HG03064 (cell line): ENCODE results near the gene POLR1B.
"Not testable (repeated sequence)": the region's sequence is repeated elsewhere in the genome, so short reads cannot be mapped to it uniquely, and the experiment has no call there.

ENCODE experiments used
- ATAC-seq: cut with Tn5 transposase; IDR thresholded peaks from one replicate; pipeline ENCODE4 v1.9.1; 2021; ENCODE audit warnings: low read depth; ENCODE audit not compliant: unreplicated experiment

POLR1B gene

DNA sequence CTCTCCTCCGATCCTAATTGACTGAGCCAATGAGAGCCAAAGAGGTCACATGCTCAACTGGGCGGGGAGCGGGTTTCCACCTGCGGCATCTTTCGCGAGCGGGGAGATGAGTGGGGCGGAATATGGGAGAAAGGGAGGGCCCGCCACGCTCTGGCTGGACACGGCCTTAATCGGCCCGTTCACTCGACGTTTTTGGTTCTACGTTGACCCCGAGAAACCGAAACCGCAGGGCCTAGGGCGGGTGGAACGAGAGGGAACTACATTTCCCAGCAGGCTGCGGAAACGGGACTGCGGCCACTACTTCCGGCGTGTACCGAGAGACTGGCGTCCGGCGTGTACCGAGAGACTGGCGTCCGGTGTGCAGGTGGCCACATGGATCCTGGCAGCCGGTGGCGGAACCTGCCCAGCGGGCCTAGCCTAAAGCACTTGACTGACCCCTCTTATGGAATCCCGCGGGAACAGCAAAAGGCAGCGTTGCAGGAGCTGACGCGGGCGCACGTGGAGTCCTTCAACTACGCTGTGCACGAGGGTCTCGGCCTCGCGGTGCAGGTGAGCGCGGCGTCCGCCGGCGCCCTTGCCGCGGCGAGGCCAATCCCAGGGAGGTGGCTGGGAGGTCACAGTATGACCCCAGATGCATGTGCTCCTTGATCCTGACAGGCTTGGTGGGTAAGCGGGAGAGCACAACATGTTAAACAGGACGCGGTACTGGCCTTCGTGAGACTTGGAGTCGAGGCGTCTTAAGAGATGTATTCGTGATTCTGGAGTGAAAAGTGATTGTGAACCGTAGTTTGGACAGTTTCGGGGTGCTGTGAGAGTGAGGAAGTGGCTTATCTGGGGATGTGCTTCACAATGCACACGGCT is at the start of gene POLR1B:
POLR1B (plus strand) TSS at position 343 of the 861 bp plus-strand sequence; CDS start at position 373, 30 bp downstream.
- peak; percentile 73 for ATAC-seq

DNA sequence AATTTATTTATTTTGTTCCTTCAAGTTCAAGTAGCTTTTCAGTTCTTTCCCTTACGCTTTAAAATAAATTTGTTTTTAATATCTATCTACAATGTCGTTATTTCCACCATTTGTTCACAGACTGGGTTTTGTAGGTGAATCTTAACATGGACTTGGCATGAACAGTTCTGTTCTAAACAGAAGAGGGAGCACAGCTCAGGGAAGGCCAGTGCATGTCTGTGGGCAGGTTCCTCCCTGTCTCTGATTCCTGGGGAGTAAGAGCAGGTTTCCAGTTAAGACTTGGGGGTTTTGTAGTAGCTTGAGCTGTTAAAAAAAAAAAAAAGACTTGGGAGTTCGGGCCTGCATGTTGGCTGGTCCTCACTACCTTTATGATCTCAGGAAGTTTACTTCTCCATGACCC is 49.2 kb upstream of the POLR1B start:
- no peak for ATAC-seq

DNA sequence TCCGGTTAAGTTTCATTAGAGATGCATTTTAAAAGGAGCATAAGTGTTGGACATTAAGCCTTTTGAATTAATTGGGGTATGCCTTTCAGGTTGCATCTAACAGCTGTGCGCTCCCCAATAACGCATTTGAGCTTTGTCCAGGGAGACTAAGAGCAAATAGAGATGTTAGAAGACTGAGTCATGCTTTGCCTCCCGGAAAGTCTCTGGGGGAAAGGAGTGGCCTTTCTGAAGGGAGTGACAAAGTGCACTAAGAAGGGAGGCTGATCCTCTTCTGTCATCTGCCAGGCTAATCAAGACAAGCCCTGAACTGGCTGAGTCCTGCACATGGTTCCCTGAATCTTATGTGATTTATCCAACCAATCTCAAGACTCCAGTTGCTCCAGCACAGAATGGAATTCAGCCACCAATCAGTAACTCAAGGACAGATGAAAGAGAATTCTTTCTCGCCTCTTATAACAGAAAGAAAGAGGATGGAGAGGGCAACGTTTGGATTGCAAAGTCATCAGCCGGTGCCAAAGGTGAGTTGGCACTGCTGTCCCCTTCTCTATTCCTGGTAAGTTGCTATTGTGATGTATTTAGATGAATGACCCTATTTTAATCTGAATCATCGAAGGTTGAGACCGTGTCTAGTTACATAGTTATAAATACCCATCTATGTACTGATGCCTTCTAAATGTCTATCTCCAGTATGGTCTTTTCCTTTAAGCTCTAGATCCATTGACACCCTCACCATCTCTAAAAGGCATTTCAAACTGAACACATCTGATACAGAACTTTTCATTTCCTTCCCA is 48.2 kb upstream of the POLR1B start:
- no peak for ATAC-seq

GRCh38 chr2:112494828-112495227 is 47.4 kb upstream of the POLR1B start:
- no peak for ATAC-seq

GRCh38 chr2:112495878-112496277 is 46.4 kb upstream of the POLR1B start:
- ATAC-seq, result not testable (repeated sequence)

DNA sequence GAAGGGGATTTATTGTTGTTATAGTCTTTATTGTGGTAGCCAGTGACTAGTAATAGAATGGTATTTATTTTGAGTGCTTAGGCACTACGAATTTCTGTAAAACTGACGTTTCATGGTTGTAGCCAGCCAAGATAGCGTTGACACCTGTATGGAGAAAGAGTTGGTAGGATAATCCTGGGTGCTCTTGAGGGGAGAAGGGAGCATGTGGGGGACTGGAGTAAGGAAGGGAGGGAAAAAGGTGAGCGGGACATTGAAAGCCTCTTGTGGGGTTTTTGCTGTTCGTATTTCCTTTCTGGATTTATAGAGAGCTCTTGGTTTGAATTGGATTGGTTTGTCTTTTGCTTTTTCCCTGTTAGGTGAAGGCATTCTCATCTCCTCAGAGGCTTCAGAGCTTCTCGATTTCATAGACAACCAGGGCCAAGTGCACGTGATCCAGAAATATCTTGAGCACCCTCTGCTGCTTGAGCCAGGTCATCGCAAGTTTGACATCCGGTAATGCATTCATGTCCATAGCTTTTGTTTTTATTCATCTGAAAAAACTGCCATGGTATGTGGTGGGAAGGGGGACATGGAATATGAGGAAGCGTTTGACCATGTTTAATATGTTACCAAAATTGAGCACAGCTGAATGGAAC is 41.3 kb upstream of the POLR1B start:
- ATAC-seq, result not testable (repeated sequence)

DNA sequence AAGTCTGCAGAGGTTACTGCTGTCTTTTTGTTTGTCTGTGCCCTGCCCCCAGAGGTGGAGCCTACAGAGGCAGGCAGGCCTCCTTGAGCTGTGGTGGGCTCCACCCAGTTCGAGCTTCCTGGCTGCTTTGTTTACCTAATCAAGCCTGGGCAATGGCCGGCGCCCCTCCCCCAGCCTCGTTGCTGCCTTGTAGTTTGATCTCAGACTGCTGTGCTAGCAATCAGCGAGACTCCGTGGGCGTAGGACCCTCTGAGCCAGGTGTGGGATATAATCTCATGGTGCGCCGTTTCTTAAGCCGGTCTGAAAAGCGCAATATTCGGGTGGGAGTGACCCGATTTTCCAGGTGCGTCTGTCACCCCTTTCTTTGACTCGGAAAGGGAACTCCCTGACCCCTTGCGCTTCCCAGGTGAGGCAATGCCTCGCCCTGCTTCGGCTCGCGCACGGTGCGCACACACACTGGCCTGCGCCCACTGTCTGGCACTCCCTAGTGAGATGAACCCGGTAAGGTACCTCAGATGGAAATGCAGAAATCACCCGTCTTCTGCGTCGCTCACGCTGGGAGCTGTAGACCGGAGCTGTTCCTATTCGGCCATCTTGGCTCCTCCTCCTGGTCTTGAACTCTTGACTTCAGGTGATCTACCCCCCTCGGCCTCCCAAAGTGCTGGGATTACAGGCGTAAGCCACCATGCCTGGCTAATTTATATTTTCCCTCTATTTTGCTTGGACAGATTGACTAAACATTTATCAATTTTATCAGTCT is 32.8 kb upstream of the POLR1B start:
- ATAC-seq, result not testable (repeated sequence)

GRCh38 chr2:112516801-112517200 is 25.5 kb upstream of the POLR1B start:
- ATAC-seq, result no peak

GRCh38 chr2:112518807-112519206 is 23.5 kb upstream of the POLR1B start:
- no peak for ATAC-seq

DNA sequence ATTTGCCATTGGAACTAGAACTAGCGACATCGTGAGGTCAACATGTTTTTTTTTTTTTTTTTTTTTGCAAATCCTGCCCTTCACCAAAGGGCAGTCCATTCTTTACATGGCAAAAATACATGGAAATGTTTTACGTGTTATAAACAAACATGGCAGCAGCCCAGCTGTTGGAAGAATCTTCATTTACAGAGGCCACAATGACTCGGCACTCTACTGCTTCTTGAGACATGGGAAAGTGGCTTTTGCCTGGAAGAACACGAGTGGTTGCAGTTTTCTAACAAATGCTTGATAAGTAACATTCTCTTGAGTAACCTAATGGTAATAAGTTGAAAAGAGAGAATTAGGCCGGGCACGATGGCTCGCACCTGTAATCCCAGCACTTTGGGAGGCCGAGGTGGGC is 22.8 kb upstream of the POLR1B start:
- ATAC-seq, result no peak

DNA sequence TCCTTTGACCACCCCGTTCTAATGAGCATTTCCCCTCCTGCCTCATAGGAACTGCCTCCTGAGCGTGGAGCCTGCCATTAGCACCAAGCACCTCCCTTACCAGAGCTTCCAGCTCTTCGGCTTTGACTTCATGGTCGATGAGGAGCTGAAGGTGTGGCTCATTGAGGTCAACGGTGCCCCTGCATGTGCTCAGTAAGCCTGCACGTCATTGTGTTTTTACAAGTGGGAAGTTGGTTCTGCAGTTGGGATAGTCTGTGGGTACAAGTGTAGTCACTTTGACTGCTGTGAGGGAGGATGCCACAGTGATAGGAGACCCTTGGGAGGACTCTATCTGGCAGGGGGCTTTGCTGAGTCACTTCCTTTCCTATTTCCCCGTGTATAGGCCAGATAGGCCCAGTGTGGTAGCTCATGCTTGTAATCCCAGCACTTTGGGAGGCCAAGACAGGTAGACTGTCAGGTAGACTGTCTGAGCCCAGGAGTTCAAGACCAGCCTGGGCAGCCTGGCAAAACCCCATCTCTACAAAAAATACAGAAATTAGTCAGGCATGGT is 22.0 kb upstream of the POLR1B start:
- ATAC-seq, result no peak

GRCh38 chr2:112523291-112523777 is 18.9 kb upstream of the POLR1B start:
- ATAC-seq, result no peak

GRCh38 chr2:112524276-112524675 is 18.0 kb upstream of the POLR1B start:
- not testable (repeated sequence) for ATAC-seq

GRCh38 chr2:112528541-112528940 is 13.7 kb upstream of the POLR1B start:
- no peak for ATAC-seq

DNA sequence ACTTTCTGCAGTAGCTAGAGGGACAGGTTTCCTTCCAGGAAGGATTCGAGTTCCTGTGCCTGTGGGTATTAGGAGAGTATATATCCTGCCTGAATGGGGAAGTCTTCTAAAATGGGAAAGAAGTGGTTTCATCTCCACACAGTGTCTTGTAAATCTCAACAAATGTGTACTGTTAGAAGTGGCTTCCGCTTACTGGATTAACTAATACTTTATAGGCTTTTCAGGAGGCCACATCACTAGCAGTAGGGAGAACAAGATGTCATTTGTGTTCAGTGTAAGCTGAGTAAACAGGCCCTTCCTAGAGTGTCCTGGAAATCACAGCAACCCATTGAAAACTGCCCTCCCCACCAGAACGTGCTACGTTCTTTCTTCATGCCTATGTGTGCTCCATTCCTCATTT is 12.5 kb upstream of the POLR1B start:
- no peak for ATAC-seq

- no peak for ATAC-seq
Observed at GRCh38 chr2:112530728-112531127, 11.5 kb upstream of the POLR1B start.

- ATAC-seq, result no peak
Observed at GRCh38 chr2:112534826-112535225, 7.4 kb upstream of the POLR1B start.

- not testable (repeated sequence) for ATAC-seq
Observed at GRCh38 chr2:112536665-112537064, 5.6 kb upstream of the POLR1B start.

- no peak for ATAC-seq
Observed at GRCh38 chr2:112539306-112539705, 3.0 kb upstream of the POLR1B start.

DNA sequence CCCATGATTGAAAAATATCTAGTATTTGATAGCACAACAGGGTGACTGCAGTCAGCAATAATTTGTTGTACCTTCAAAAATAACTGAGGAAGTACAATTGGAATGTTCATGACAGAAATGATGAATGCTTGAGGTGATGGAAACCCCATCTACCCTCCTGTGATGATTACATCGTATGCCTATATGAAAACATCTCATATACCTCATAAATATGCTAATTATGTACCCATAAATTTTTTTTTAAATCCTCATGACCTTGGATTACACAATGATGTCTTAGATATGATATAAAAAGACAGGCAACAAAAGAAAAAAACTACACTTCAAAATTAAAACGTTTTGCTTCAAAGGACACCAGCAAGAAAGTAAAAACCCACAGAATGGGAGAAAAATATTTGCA is 1.4 kb upstream of the POLR1B start:
- ATAC-seq, result no peak
